GM21717 (cell line): ENCODE measurements around the gene MYLK3.

ENCODE experiments used
- ATAC-seq: cut with Tn5 transposase; IDR thresholded peaks from one replicate; pipeline ENCODE4 v1.9.1; 2021; ENCODE audit warnings: mild to moderate bottlenecking, moderate library complexity; ENCODE audit not compliant: unreplicated experiment

Gene MYLK3

GRCh38 chr16:46728806-46729205 is 19.3 kb downstream of the MYLK3 start:
- ATAC-seq = no peak

DNA sequence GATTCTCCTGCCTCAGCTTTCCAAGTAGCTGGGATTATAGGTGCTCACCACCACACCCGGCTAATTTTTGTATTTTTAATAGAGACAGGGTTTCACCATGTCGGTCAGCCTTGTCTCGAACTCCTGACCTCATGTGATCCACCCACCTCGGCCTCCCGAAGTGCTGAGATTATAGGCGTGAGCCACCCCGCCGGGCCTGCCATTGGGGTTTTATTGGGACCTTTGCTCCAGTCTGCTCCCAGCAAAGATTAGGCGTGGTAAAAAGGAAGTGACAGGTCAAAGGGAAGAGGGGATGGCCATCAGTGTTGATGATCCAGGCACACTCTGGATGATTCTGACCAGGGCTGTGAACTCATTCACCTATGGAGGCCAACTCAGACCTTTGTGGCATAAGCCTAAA is 20.5 kb downstream of the MYLK3 start:
- ATAC-seq = no peak

DNA sequence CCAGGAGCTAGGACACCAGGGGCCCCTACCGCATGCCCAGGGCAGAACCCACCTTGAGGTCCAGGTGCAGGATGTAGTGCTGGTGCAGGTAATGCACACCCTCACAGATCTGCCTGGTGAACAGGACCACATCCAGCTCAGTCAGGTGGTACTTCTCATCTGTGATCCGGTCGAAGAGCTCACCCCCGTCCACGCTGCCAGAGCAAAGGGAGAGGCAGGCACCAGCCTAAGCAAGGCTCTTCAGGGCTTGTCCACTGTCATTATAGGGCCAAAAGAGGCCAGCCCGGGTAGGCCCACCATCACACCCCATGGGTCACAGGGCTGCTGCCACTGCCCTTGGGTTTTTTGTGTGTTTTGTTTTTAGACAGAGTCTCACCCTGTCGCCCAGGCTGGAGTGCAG is 21.0 kb downstream of the MYLK3 start:
- ATAC-seq = no peak

DNA sequence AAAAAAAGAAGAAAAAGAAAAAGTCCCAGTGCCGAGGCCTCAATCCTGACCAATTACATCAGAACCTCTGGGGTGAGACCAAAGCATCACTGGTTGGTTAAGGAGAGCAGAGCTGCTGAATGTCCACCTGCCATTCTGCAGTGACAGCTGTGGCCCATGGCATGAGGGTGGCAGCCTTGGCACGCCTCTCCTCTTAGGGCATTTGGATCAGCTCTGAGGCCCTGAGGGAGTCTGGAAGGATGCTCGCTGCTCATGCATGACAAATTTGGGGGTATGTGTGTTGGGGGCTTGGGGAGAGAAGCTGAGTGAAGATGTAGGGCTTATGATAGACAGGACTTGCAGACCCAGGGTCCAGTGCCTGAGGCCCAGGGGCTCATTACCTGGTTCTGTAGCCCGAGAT is 26.3 kb downstream of the MYLK3 start:
- ATAC-seq = no peak

DNA sequence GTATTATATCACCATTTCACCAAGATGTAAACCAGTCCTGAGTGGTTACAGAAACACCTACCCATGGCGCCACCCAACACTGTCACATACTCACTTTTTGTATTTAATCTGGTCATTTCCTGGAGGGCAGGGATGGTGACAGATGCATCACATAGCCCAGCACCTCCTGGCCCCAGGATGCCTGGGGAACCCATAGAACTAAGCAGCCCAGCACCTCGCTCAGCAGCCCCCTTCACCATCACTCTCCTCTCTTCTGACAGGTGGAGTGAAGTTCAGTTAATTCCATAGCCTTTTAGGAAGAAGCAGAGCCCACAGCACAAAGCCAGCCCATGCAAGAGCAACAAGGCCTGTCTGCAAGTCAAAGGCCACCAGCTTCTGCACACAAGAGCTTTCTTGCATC is 27.5 kb downstream of the MYLK3 start:
- ATAC-seq = no peak

GRCh38 chr16:46719528-46719927 is 28.6 kb downstream of the MYLK3 start:
- ATAC-seq = no peak

GRCh38 chr16:46718214-46718613 is 29.9 kb downstream of the MYLK3 start:
- no peak for ATAC-seq

GRCh38 chr16:46717692-46718091 is 30.5 kb downstream of the MYLK3 start:
- no peak for ATAC-seq

- ATAC-seq = no peak
These were observed 32.3 kb downstream of the MYLK3 start for GRCh38 chr16:46715769-46716305.

GRCh38 chr16:46714797-46715591 is 33.1 kb downstream of the MYLK3 start:
- ATAC-seq = no peak

- ATAC-seq = no peak
These were observed 34.5 kb downstream of the MYLK3 start for GRCh38 chr16:46713634-46714033.

DNA sequence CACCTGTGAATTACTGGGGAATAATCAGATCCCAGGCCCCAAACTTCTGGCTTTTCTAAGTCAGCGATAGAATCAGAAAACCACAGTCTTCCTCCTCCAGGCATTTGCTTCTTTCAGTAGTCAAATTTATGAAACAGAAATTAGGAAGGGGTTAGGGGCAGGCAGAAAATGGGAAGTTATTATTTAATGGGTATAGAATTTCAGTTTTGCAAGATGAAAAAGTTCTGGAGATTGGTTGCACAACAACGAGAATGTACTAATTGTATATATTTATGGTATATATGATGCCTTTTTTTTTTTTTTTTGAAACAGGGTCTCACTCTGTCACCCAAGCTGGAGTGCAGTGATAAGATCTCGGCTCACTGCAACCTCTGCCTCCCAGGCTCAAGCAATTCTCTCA is 35.2 kb downstream of the MYLK3 start:
- no peak for ATAC-seq

DNA sequence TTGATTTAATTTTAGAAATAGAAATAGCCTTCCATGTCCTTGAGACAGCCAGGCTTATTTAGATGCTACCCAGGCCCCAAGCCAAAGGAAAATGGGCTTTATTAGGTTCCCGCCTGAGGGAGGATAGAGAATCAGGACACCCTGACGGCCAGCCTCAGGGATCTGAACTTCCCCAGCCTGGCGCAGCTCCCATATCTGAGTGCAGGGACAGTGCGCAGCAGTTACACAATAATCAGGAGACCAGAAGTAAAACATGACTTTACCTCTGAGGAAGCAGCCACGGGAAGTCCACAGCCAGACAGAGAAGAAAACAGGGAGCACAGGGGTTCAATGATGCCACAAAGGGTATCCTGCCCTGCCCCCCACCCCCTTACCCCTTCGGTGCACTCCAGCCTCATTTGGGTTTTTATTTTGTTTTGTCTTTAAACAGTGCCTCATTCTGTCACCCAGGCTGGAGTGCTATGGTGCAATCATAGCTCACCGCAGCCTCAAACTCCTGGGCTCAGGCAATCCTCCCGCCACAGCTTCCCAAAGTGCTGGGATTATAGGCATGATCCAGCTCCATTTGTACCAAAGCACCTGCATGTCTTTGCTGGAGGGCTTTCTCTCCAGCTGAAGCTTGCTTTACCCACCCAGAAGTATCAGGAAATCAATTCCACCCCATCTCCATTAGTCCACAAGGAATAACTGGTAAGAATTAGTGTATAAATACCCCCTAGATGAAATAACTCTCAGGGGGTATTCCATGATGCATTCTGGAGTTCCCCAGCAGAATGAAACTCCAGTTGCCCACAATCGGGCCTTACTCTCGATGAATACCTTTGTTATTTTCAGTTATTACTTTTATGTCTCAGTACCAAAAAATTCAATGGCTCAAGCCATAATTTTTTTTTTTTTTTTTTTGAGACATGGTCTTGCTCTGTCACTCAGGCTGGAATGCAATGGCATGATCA is 36.8 kb downstream of the MYLK3 start:
- no peak for ATAC-seq

GRCh38 chr16:46709469-46710005 is 38.6 kb downstream of the MYLK3 start:
- ATAC-seq = no peak

DNA sequence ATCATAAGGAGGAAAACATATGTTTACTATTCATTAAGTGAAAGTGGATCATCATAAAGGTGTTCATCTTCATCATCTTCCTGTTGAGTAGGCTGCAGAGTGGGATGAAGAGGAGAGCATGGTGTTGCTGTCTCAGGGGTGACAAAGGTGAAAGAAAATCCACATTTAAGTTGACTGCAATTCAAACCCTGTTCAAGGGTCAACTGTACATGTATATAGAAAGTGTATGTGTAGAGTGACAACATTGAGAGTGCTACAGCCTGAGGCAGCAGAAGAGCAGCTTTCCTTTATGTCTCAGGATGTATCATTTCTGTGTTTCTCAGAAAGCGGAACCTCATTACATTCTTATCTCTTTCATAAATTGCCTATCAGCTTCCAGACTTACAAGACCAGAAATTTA is 41.5 kb downstream of the MYLK3 start:
- no peak for ATAC-seq

- no peak for ATAC-seq
These were observed 46.1 kb downstream of the MYLK3 start for GRCh38 chr16:46702030-46702429.

DNA sequence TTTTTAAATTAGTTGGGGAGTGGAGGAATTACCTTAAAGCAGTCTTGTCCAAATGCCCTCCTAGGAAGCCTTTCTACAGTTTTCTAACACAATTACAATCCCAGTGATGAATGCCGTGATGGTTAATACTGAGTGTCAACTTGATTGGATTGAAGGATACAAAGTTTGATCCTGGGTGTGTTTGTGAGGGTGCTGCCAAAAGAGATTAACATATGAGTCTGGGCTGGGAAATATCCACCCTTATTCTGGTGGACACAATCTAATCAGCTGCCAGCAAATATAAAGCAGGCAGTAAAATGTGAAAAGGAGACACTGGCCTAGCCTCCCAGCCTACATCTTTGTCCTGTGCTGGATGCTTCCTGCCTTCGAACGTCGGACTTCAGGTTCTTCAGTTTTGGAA is 46.5 kb downstream of the MYLK3 start:
- no peak for ATAC-seq

DNA sequence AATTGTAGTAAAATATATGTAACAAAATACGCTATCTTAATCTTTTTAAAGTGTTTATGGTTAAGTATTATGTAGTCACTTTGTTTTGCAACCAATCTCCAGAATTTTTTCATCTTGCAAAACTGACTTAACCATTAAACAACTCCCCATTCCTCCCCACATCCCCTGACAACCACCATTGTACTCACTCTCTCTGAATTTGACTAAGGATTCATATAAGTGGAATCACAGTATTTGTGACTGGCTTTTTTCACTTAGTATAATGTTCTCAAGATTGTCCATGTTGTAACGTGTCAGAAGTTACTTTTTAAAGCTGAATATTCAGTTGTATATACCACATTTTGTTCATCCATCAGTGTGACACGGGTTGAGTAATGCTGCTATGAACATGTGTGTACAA is 48.1 kb downstream of the MYLK3 start:
- ATAC-seq = no peak

GRCh38 chr16:46696957-46697356 is 51.2 kb downstream of the MYLK3 start:
- ATAC-seq = no peak

DNA sequence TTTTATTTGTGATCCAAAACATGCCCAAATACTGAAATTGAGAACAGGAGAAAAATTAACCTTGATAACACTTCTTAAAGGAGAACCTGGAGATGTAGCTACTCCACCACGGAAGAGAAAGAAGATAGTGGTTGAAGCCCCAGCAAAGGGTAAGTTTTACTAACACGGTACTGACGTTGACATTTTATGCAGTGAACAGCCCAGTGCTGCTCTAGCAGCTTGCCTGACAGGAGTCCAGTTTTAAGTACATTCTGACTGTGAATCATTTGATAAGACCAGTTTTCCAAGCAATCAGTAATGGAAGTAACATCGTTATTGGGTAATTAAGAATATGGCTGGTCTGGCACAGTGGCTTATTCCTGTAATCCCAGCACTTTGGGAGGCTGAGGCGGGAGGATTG is 52.2 kb downstream of the MYLK3 start:
- ATAC-seq = no peak

DNA sequence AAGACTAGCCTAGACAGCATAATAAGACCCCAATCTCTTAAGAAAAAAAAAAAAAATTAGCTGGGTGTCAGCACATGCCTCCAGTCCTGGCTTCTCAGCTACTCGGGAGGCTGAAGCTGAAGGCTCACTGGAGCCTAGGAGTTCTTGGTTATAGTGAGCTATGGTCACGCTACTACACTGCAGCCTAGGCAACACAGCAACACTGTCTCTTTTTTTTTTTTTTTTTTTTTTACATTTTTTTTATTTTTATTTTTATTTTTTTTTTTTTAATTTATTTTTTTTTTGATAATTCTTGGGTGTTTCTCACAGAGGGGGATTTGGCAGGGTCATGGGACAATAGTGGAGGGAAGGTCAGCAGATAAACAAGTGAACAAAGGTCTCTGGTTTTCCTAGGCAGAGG is 54.5 kb downstream of the MYLK3 start:
- no peak for ATAC-seq
